Measurements from ENCODE around the gene SAV1.

GRCh38 chr14:50607761-50608160 is 60.3 kb downstream of the SAV1 start:
- TF ChIP-seq CTCF (conservative IDR thresholded peaks at IDR 0.05; ENCODE audit: low read depth, low read length), result no peak
- TF ChIP-seq POLR2A (IDR thresholded peaks at IDR 0.05; ENCODE audit: low read depth, low read length), result no peak
- no peak for TF ChIP-seq RCOR1 (IDR thresholded peaks at IDR 0.05; ENCODE audit: insufficient replicate concordance, low read length)
- TF ChIP-seq RAD21 (IDR thresholded peaks at IDR 0.05; ENCODE audit: low read length), result no peak
- TF ChIP-seq CEBPB (IDR thresholded peaks at IDR 0.05; ENCODE audit: low read depth, low read length), result no peak
- no peak for TF ChIP-seq CHD1 (IDR thresholded peaks at IDR 0.05; ENCODE audit: low read depth, low read length)
- no peak for TF ChIP-seq NFE2L2 (IDR thresholded peaks at IDR 0.05; ENCODE audit: low read depth, low read length)
- no peak for TF ChIP-seq BHLHE40 (IDR thresholded peaks at IDR 0.05; ENCODE audit: low read depth, low read length)
- no peak for TF ChIP-seq MXI1 (IDR thresholded peaks at IDR 0.05; ENCODE audit: borderline replicate concordance, low read depth, low read length)
- no peak for TF ChIP-seq RFX5 (IDR thresholded peaks at IDR 0.05; ENCODE audit: low read depth, low read length)
- no peak for TF ChIP-seq USF2 (IDR thresholded peaks at IDR 0.05; ENCODE audit: low read depth, low read length)
- no peak for TF ChIP-seq MAFK (IDR thresholded peaks at IDR 0.05; ENCODE audit: low read depth, low read length)
- TF ChIP-seq SMC3 (IDR thresholded peaks at IDR 0.05; ENCODE audit: low read depth, low read length), result no peak
- no peak for TF ChIP-seq ELK1 (IDR thresholded peaks at IDR 0.05; ENCODE audit: borderline replicate concordance, low read depth, low read length)
